GM10847 (cell line): ENCODE measurements around the gene NPW.

ENCODE experiments used
- POLR2A ChIP-seq: IDR thresholded peaks from 2 replicates; pipeline ENCODE4 v1.6.1; 2011; ENCODE audit not compliant: insufficient read length; ENCODE audit errors: extremely low read depth

NPW gene

DNA sequence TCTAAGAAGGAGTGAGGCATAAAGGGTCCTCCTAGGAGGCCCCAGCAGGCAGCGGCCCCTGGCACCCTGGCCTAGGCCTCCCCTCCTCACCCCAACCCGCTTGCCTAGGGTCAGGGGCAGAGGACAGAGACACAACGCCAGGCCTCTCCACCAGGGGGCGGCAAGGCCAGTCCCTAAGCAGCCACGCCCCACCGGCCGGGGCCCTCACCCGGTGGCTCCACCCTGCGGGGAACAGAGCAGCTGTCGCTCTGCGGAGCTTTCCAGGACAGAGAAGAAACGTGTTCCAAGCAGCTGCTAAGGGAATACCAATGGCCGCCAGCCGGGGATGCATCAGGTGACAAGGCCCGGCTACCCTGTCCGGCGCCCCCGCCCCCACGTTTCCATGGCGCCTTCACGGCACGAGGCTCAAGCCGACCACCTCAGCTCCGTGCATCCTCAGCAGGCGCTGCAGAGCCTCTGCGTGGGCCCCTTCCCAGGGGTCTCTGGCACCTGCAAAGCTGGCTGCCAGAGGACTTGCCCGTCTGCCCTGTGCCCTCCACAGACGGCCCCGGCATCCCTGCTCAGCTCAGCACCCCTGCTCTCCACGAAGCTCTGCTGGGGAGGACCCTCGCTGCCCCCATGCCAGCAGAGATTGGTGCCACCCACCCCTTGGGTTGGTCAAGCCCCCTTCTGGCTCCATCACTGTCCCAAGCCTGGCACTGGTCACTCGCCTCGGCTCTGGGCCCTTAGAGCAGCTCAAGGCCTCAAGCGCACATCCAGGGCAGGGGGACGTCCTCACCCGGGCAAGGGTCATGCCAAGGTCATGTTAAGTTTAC lies 15.6 kb upstream of the NPW start:
- no peak for TF ChIP-seq POLR2A

GRCh38 chr16:2004795-2005517 lies 14.6 kb upstream of the NPW start:
- no peak for TF ChIP-seq POLR2A

- TF ChIP-seq POLR2A, result no peak
Measured at GRCh38 chr16:2005646-2006045, 13.9 kb upstream of the NPW start.

DNA sequence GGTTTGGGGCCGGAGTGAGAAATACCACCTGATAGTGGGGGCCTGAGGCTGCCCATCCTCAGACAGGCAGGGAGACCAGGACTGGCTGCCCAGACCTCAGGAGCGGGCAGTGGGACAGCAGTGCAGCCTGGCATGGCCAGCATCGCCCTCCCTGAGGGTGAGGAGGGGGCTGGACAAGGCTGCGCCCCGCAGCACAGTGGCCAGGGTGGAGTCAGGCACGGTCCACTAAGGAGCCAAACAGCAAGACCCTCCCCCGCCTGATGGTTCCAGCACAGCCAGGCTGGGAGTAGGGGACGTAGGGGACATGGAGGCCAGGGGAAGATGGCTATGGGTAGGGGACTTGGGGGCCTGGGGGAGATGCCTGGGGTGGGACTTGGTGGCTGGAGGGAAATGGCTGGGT lies 13.3 kb upstream of the NPW start:
- TF ChIP-seq POLR2A, result no peak

GRCh38 chr16:2007081-2007836 lies 12.3 kb upstream of the NPW start:
- no peak for TF ChIP-seq POLR2A

DNA sequence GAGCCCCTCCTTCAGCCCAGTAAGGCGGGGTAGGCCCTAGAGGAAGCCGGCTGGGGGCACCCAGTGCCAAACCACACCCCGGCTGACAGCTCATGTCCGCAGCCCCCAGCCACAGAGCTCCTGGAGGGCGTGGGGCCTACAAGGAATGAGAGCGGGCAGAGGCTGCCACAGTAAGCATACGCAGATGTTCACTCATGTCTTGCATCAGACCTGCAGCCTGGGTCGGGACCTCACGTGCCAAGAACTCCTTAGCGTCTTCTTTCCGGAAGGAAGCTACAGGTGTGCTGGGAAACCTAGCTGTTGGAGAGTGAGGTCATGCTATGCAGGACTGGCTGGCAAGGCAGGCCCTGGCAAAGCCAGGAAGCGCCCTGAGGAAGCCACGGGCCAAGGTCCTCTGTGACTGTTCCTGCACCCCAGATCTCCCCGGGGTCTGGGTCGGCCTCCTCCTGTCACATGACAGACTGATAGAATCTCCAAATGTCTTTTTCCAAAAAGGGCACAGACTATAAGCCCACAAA lies 11.5 kb upstream of the NPW start:
- TF ChIP-seq POLR2A, result no peak

GRCh38 chr16:2008631-2009163 lies 10.9 kb upstream of the NPW start:
- TF ChIP-seq POLR2A, result no peak

DNA sequence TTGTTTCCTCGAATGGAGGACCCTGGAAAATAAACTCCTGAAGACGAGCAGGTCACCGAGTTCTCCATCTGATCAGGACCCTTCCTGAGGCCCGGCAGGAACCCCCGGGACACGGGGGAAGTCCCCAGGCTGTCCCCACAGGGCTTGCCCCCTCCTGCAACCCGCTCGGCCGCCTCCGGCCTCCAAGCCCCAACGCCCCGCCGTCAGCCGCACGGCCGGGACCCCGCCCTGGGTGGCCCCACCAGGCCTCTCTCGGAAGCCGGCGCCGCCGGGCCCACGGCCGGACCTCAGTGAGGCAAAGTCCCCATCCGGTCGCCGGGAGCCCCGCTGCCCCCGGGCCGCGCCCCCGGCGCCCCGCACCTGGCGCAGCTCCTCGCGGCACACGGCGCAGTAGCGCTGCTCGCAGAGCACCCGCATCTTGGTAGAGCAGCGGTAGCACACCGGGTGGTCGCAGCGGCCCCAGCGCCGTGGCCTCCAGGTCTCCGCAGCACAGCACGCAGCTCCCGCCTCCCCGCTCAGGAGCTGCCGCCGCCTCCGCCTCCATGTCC lies 10.3 kb upstream of the NPW start:
- no peak for TF ChIP-seq POLR2A

DNA sequence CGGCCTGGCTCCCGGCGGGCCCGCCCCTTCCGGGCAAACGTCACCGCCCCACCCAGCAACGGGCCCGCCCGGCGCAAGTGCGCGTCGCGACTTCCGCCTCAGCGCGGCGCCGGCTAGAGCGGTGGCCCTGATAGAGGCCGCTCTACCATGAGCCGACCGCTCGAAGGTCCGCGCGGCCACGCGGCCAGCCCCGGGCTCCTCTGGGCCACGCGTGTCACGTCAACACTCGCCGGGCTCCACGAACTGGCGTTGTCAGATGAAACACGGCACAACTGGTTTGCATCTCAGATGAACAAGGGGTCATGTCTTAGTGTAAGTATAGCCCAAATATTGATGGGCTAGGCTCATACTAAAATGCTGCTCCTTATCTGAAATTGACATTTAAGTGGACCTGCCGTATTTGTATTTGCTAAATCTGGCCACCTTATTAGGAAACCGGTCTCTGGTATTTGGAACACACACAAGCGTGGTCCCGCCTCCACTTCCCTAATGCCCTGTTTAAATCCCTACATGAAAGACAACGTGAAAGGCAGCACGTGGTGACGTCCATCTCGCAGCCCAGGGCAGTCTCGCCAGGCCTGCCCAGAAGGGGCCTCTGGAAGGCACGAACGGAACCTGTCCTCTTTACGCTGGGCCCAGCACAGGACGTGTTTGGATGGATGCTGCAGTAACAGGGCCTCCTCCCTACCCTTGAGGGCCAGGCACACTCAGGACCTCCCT lies 9.6 kb upstream of the NPW start, which contains the start of gene ZNF598:
Gene ZNF598, minus strand, starts transcription at position 31 of the 720 bp plus-strand sequence.
- TF ChIP-seq POLR2A, result peak; percentile 91

- TF ChIP-seq POLR2A, result no peak
Measured at GRCh38 chr16:2013527-2013926, 6.1 kb upstream of the NPW start.

DNA sequence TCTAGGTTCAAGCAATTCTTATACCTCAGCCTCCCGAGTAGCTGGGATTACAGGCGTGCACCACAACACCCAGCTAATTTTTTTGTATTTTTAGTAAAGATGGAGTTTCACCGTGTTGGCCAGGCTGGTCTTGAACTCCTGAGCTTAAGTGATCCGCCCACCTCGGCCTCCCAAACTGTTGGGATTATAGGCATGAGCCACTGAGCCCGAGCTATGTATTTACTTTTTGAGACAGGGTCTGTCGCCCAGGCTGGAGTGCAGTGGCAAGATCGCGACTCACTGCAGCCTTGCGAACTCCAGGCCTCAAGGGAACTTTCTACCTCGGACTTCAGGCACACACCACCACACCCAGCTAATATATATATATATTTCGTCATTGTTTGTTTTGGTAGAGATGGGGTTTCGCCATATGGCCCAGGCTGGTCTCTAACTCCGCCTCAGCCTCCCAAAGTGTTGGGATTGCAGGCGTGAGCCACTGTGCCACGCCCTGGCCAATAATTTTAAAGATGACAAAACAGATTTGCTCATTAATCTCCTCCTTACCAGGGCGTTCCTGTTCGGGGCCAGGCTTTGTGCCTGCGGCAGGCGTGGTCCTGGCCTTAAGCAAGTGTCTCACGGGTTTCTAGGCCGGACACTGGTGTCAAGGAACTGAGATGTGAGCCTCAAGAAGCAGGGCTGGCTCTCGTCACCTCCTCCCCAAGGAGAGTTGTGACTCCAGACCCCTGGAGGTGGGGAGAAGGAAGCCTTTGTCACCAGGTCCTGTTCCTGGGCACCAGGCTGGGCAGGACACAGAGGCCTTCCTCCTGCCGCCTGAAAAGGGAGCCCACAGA lies 4.3 kb upstream of the NPW start:
- no peak for TF ChIP-seq POLR2A

GRCh38 chr16:2015947-2016208 lies 3.7 kb upstream of the NPW start:
- no peak for TF ChIP-seq POLR2A

DNA sequence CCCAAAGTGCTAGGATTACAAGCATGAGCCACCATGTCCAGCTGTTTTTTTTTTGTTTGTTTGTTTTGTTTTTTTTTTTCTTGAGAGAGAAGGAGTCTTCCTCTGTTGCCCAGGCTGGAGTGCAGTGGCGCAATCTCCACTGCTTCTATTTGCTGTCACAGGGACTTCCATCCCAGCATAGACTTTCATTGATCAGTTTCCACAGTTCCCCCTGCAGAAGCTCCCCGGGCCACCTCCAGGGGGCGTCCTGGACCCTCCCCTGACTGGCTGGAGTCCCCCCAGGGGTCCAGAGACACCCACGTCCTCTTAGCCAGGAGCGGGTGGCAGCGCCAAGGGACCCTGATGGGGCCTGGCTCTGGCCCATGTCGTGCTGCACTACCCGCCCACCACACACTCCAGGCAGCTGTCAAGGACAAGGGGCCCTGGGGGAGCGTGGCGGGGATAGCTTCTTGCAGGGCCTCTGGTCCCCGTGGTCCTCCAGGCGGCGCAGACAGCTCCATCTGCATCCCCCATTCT lies 3.1 kb upstream of the NPW start:
- no peak for TF ChIP-seq POLR2A
